ENCODE data around the gene PTBP1.

PTBP1 gene

GRCh38 chr19:756821-757688 is 40.2 kb upstream of the PTBP1 start:
- no peaks in the 10 kb centered on the region for H3K79me2 ChIP-seq (ENCODE audit: insufficient read depth, low read length)
- no peaks in the 10 kb centered on the region for H4K20me1 ChIP-seq (ENCODE audit: insufficient read depth, low read length)
- TF ChIP-seq CTCF (IDR thresholded peaks at IDR 0.05; ENCODE audit: low read length) (no peak), EZH2 (IDR thresholded peaks at IDR 0.05; ENCODE audit: borderline replicate concordance, low read length) (no peak)
- H3K4me1 ChIP-seq (ENCODE audit: insufficient read depth, low read length, severe bottlenecking), result no peaks in the 10 kb centered on the region
- no peak overlapping the region for H3K4me2 ChIP-seq (ENCODE audit: low read length)
- H3K27ac ChIP-seq (ENCODE audit: low read depth, low read length, poor library complexity, severe bottlenecking), result no peak overlapping the region
- H3K9me3 ChIP-seq (ENCODE audit: low read length), result peaks cover 6% of the 10 kb centered on the region; the same call in 1 of the 2 replicates
- no peaks in the 10 kb centered on the region for H3F3A ChIP-seq (ENCODE audit: insufficient read depth, low read length)
- no peaks in the 10 kb centered on the region; the same call in 1 of the 2 replicates for H3K27me3 ChIP-seq (ENCODE audit: insufficient read depth, low read length)
- H3K9ac ChIP-seq (ENCODE audit: low read length), result no peak overlapping the region
- H2AFZ ChIP-seq (ENCODE audit: low read length), result no peak overlapping the region
- H3K4me3 ChIP-seq (ENCODE audit: low read depth, low read length, poor library complexity, severe bottlenecking), result no peak overlapping the region
- no peaks in the 10 kb centered on the region for H3K9me2 ChIP-seq (ENCODE audit: low read depth, low read length)
- no peaks in the 10 kb centered on the region for H3K36me3 ChIP-seq (ENCODE audit: insufficient read depth, low read length)

- no peaks in the 10 kb centered on the region; the same call in 1 of the 2 replicates for H3K27me3 ChIP-seq (ENCODE audit: insufficient read depth, low read length)
- H3K4me2 ChIP-seq (ENCODE audit: low read length), result no peak overlapping the region
- no peaks in the 10 kb centered on the region for H3K79me2 ChIP-seq (ENCODE audit: insufficient read depth, low read length)
- H3K9ac ChIP-seq (ENCODE audit: low read length), result no peak overlapping the region
- no peaks in the 10 kb centered on the region for H3F3A ChIP-seq (ENCODE audit: insufficient read depth, low read length)
- H4K20me1 ChIP-seq (ENCODE audit: insufficient read depth, low read length), result no peaks in the 10 kb centered on the region
- H3K27ac ChIP-seq (ENCODE audit: low read depth, low read length, poor library complexity, severe bottlenecking), result no peak overlapping the region
- H2AFZ ChIP-seq (ENCODE audit: low read length), result no peak overlapping the region
- H3K9me2 ChIP-seq (ENCODE audit: low read depth, low read length), result no peaks in the 10 kb centered on the region
- no peaks in the 10 kb centered on the region for H3K36me3 ChIP-seq (ENCODE audit: insufficient read depth, low read length)
- TF ChIP-seq EZH2 (IDR thresholded peaks at IDR 0.05; ENCODE audit: borderline replicate concordance, low read length) (no peak), CTCF (IDR thresholded peaks at IDR 0.05; ENCODE audit: low read length) (no peak)
- H3K4me1 ChIP-seq (ENCODE audit: insufficient read depth, low read length, severe bottlenecking), result no peaks in the 10 kb centered on the region
- no peak overlapping the region for H3K4me3 ChIP-seq (ENCODE audit: low read depth, low read length, poor library complexity, severe bottlenecking)
- peaks cover 6% of the 10 kb centered on the region; the same call in 1 of the 2 replicates for H3K9me3 ChIP-seq (ENCODE audit: low read length)
These were observed 39.2 kb upstream of the PTBP1 start for GRCh38 chr19:757811-758668.

GRCh38 chr19:763181-763580 is 34.1 kb upstream of the PTBP1 start:
- H3K9ac ChIP-seq (ENCODE audit: low read length), result no peak overlapping the region
- H3K4me3 ChIP-seq (ENCODE audit: low read depth, low read length, poor library complexity, severe bottlenecking), result no peak overlapping the region
- no peaks in the 10 kb centered on the region for H3K4me1 ChIP-seq (ENCODE audit: insufficient read depth, low read length, severe bottlenecking)
- H4K20me1 ChIP-seq (ENCODE audit: insufficient read depth, low read length), result no peaks in the 10 kb centered on the region
- H3K9me2 ChIP-seq (ENCODE audit: low read depth, low read length), result no peaks in the 10 kb centered on the region
- H3F3A ChIP-seq (ENCODE audit: insufficient read depth, low read length), result no peaks in the 10 kb centered on the region
- H3K4me2 ChIP-seq (ENCODE audit: low read length), result no peak overlapping the region
- peaks cover 5% of the 10 kb centered on the region; the same call in 1 of the 2 replicates for H3K9me3 ChIP-seq (ENCODE audit: low read length)
- H3K79me2 ChIP-seq (ENCODE audit: insufficient read depth, low read length), result no peaks in the 10 kb centered on the region
- no peak for TF ChIP-seq CTCF (IDR thresholded peaks at IDR 0.05; ENCODE audit: low read length)
- no peak for TF ChIP-seq EZH2 (IDR thresholded peaks at IDR 0.05; ENCODE audit: borderline replicate concordance, low read length)
- no peak overlapping the region for H3K27ac ChIP-seq (ENCODE audit: low read depth, low read length, poor library complexity, severe bottlenecking)
- no peak overlapping the region for H2AFZ ChIP-seq (ENCODE audit: low read length)
- no peaks in the 10 kb centered on the region for H3K36me3 ChIP-seq (ENCODE audit: insufficient read depth, low read length)
- H3K27me3 ChIP-seq (ENCODE audit: insufficient read depth, low read length), result no peaks in the 10 kb centered on the region; the same call in 1 of the 2 replicates
